Upper lobe of right lung (tissue), 1 donor: ENCODE measurements around the gene TREM2. TPM values are rescaled to one million over a fixed set of nuclear protein-coding genes. Genes with fewer than 3 reads are reported as not detected.

ENCODE experiments used
- ATAC-seq: fragments of 200-7000 bp; cut with Tn5 transposase; one replicate; pipeline ENCODE4 v1.9.1; 2020; ENCODE audit warnings: mild to moderate bottlenecking, moderate library complexity
- DNase-seq: peaks from one replicate; pipeline ENCODE4 v3.0.0-alpha.2; 2020
- H3K27ac ChIP-seq: fragments of 200-600 bp; one replicate; pipeline ENCODE4 v1.8.0; 2022
- H3K27me3 ChIP-seq: fragments of 200-600 bp; one replicate; pipeline ENCODE4 v1.8.0; 2022; ENCODE audit warnings: mild to moderate bottlenecking
- H3K36me3 ChIP-seq: fragments of 200-600 bp; one replicate; pipeline ENCODE4 v1.8.0; 2022
- H3K4me1 ChIP-seq: fragments of 200-600 bp; one replicate; pipeline ENCODE4 v1.8.0; 2022
- H3K4me3 ChIP-seq: fragments of 200-600 bp; one replicate; pipeline ENCODE4 v1.8.0; 2022; ENCODE audit warnings: mild to moderate bottlenecking
- H3K9me3 ChIP-seq: fragments of 200-600 bp; one replicate; pipeline ENCODE4 v1.8.0; 2022
- CTCF ChIP-seq: fragments of 200-600 bp; IDR thresholded peaks from one replicate; pipeline ENCODE4 v1.8.0; 2022; ENCODE audit warnings: antibody characterized with exemption
- intact Hi-C: fragments of 100-400 bp; cut with DNase I; formaldehyde crosslinking; loops from one replicate; pipeline ENCODE4 v1.11.0; 2022
- total RNA-seq: library from RNA; stranded (reverse); fragmentation: NEBNext Ultra II Directional; extraction: Animal tissue kit (Norgen Biotek cat#: 25700); gene quantifications from one replicate; pipeline ENCODE4 v1.2.1, GENCODE V29; 2021
- donor health status: DM: no; HTN: yes; CAD: no; lungs with severe emphysema.

Gene TREM2
- total RNA-seq, 1 donor from 2014 or later, result 62.2 TPM

GRCh38 chr6:41156771-41157170, 6.1 kb downstream of the TREM2 start:
- H3K27me3 ChIP-seq, result no peaks in the 10 kb centered on the region
- H3K4me3 ChIP-seq, result no peak overlapping the region
- ATAC-seq (no peak), DNase-seq (no peak)
- no peaks in the 10 kb centered on the region for H3K9me3 ChIP-seq
- no peak for TF ChIP-seq CTCF
- H3K4me1 ChIP-seq, result peaks cover 6% of the 10 kb centered on the region
- H3K36me3 ChIP-seq, result no peaks in the 10 kb centered on the region
- intact Hi-C loops, result no loop called here
- no peak overlapping the region for H3K27ac ChIP-seq

- H3K36me3 ChIP-seq, result no peaks in the 10 kb centered on the region
- H3K9me3 ChIP-seq, result no peaks in the 10 kb centered on the region
- H3K4me1 ChIP-seq, result peaks cover 6% of the 10 kb centered on the region
- intact Hi-C loops, result no loop called here
- H3K27me3 ChIP-seq, result no peaks in the 10 kb centered on the region
- H3K27ac ChIP-seq, result no peak overlapping the region
- no peak for DNase-seq
- no peak for TF ChIP-seq CTCF
- ATAC-seq, result no peak
- no peak overlapping the region for H3K4me3 ChIP-seq
These were observed 6.9 kb downstream of the TREM2 start for GRCh38 chr6:41156001-41156400.

GRCh38 chr6:41155132-41155805, 7.6 kb downstream of the TREM2 start:
- Histone ChIP-seq H3K36me3 (no peaks in the 10 kb centered on the region), H3K4me3 (no peak overlapping the region), H3K9me3 (no peaks in the 10 kb centered on the region), H3K27me3 (no peaks in the 10 kb centered on the region), H3K27ac (no peak overlapping the region), H3K4me1 (peaks cover 6% of the 10 kb centered on the region)
- ATAC-seq, result no peak
- TF ChIP-seq CTCF, result no peak
- no peak for DNase-seq
- intact Hi-C loops, result no loop called here

GRCh38 chr6:41153992-41154625, 8.8 kb downstream of the TREM2 start, which contains the start of gene TREML1:
TSS of gene TREML1 (minus strand) at chr6:41154347. CDS start at chr6:41154288, 59 bp downstream.
- DNase-seq (no peak), ATAC-seq (no peak)
- Histone ChIP-seq H3K27me3 (no peaks in the 10 kb centered on the region), H3K4me3 (no peak within 1 kb of the TSS), H3K27ac (no peak within 1 kb of the TSS), H3K4me1 (no peaks in the 10 kb centered on the region), H3K9me3 (no peaks in the 10 kb centered on the region), H3K36me3 (no peaks in the 10 kb centered on the region)
- intact Hi-C loops, result no loop called here
- TF ChIP-seq CTCF, result no peak

DNA sequence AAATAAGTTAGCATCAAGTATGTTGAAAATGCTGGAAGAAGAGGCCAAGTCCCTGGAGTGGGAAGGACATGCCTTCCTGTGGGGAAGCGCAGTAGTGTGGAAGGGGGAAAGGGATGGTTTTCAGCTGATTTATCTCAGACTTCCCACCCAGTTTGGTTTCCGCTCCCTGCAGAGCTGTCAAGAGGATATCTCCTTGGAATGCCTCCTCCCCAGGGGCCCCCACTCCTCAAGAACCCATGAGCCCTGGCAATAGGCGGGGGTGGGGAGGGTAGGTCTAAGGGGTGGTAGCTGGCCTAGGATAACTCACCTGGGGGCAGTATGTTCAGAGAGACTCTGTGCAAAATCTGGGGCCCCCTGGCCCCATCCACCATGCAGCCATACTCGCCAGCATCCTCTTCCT, 9.5 kb downstream of the TREM2 start:
- no peaks in the 10 kb centered on the region for H3K9me3 ChIP-seq
- intact Hi-C loops, result no loop called here
- no peak overlapping the region for H3K4me3 ChIP-seq
- H3K27me3 ChIP-seq, result no peaks in the 10 kb centered on the region
- H3K27ac ChIP-seq, result no peak overlapping the region
- DNase-seq (no peak), ATAC-seq (no peak)
- H3K36me3 ChIP-seq, result no peaks in the 10 kb centered on the region
- H3K4me1 ChIP-seq, result no peaks in the 10 kb centered on the region
- no peak for TF ChIP-seq CTCF
